ENCODE data around the gene NTHL1. TPM values are rescaled to one million over a fixed set of nuclear protein-coding genes. Genes with fewer than 3 reads are reported as not detected.

NTHL1 gene
- polyA plus RNA-seq, 1 experiment = 21.0 TPM

GRCh38 chr16:2002406-2003230, 45.0 kb downstream of the NTHL1 start:
- H3K27me3 ChIP-seq (ENCODE audit: control insufficient read depth, insufficient read depth, low read length) = no peaks in the 10 kb centered on the region
- ChIA-PET POLR2A (no interaction called here), CTCF (interaction anchor here (0.6 to 4.1 kb wide), 10 partner anchors 7 to 150 kb away, joined by 3 to 30 read pairs (median 4); no protein-coding TSS in a partner anchor)
- no peak overlapping the region for H3K4me3 ChIP-seq (ENCODE audit: low read depth, low read length)
- TF ChIP-seq, protein P1, sequence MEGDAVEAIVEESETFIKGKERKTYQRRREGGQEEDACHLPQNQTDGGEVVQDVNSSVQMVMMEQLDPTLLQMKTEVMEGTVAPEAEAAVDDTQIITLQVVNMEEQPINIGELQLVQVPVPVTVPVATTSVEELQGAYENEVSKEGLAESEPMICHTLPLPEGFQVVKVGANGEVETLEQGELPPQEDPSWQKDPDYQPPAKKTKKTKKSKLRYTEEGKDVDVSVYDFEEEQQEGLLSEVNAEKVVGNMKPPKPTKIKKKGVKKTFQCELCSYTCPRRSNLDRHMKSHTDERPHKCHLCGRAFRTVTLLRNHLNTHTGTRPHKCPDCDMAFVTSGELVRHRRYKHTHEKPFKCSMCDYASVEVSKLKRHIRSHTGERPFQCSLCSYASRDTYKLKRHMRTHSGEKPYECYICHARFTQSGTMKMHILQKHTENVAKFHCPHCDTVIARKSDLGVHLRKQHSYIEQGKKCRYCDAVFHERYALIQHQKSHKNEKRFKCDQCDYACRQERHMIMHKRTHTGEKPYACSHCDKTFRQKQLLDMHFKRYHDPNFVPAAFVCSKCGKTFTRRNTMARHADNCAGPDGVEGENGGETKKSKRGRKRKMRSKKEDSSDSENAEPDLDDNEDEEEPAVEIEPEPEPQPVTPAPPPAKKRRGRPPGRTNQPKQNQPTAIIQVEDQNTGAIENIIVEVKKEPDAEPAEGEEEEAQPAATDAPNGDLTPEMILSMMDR (IDR thresholded peaks at IDR 0.05; ENCODE audit: insufficient read depth, low read depth, low read length) = no peak
- peaks cover 59% of the 10 kb centered on the region for H3K36me3 ChIP-seq (ENCODE audit: control insufficient read depth, insufficient read depth, low read length)
- no peak for DNase-seq (ENCODE audit: low read depth)

GRCh38 chr16:2001456-2002355, 45.9 kb downstream of the NTHL1 start:
- POLR2A ChIA-PET = no interaction called here
- no peak overlapping the region for H3K4me3 ChIP-seq (ENCODE audit: low read depth, low read length)
- H3K27me3 ChIP-seq (ENCODE audit: control insufficient read depth, insufficient read depth, low read length) = no peaks in the 10 kb centered on the region
- TF ChIP-seq, protein P1 (IDR thresholded peaks at IDR 0.05; ENCODE audit: insufficient read depth, low read depth, low read length) = no peak
- peaks cover 56% of the 10 kb centered on the region for H3K36me3 ChIP-seq (ENCODE audit: control insufficient read depth, insufficient read depth, low read length)
- DNase-seq (ENCODE audit: low read depth) = no peak
- CTCF ChIA-PET = interaction anchor here (1.2 to 4.1 kb wide), 2 partner anchors 139 to 250 kb away, joined by 3 to 30 read pairs; no protein-coding TSS in a partner anchor

DNA sequence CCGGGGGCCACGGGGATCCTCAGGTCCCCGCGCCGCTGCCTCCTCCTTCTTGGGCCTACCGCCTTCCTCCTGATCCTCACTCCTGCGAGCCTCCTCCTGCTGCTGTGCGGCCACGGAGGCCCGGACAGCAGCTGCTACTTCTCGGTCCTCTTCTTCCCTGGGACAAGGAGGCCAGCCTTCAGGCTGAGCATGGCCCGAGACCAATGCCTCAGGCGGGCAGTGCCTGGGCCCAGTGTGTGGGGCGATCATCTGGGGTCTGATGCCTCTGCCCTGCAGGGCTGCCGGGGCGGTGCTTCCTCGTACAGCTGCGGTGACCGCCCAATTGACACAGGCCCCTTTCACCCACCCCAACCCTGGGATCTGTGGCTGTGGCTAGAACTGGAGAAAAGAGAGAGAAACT, 46.6 kb downstream of the NTHL1 start:
- no peak for DNase-seq (ENCODE audit: low read depth)
- Histone ChIP-seq H3K4me3 (ENCODE audit: low read depth, low read length) (no peak overlapping the region), H3K36me3 (ENCODE audit: control insufficient read depth, insufficient read depth, low read length) (peaks cover 53% of the 10 kb centered on the region), H3K27me3 (ENCODE audit: control insufficient read depth, insufficient read depth, low read length) (no peaks in the 10 kb centered on the region)
- TF ChIP-seq, protein P1 (IDR thresholded peaks at IDR 0.05; ENCODE audit: insufficient read depth, low read depth, low read length) = no peak
- POLR2A ChIA-PET = no interaction called here
- CTCF ChIA-PET = interaction anchor here (1.2 to 4.1 kb wide), 2 partner anchors 139 to 251 kb away, joined by 3 to 30 read pairs; no protein-coding TSS in a partner anchor

DNA sequence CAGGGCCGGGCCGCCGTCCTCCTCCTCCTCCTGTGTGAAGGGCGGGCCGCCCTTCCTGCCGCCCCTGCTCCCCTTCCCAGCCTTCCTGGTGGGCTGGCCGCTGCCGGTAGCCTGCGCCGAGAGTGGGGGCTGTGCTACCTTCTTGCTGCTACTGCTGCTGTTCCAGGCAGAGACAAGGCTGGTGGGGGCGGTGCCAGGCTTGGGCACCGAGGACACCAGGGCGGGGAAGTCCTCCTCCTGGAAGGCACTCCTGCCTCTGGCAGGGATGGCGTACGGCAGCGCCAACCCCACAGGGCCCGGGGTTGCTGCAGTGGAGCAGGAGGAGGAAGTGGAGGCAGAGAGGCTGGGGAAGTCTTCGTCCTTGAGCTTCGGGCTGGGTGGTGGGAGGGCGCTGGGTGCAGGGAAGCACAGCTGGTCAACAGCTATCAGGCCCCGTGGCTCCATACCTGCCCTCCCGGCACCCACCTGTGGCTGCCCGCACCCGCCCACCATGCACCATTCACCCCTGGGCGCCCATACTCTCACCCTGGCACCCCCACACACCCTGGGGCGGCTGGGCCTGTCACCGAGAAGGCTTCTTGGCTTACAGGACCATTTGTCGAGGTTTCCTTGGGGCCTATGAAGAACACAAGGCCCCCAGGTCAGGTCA, 47.6 kb downstream of the NTHL1 start:
- Histone ChIP-seq H3K4me3 (ENCODE audit: low read depth, low read length) (no peak overlapping the region), H3K27me3 (ENCODE audit: control insufficient read depth, insufficient read depth, low read length) (no peaks in the 10 kb centered on the region), H3K36me3 (ENCODE audit: control insufficient read depth, insufficient read depth, low read length) (peaks cover 51% of the 10 kb centered on the region)
- no peak for DNase-seq (ENCODE audit: low read depth)
- CTCF ChIA-PET = no interaction called here
- POLR2A ChIA-PET = no interaction called here
- TF ChIP-seq, protein P1 (IDR thresholded peaks at IDR 0.05; ENCODE audit: insufficient read depth, low read depth, low read length) = no peak

Measured in BJ (cell line).